Mammary epithelial cell (primary cell): ENCODE data around the gene ADAMTS7.
"Not testable (repeated sequence)": the region's sequence is repeated elsewhere in the genome, so short reads cannot be mapped to it uniquely, and the experiment has no call there.

ENCODE experiments used
- CTCF ChIP-seq, 2 donors: IDR thresholded peaks in 1 of 2; conservative IDR thresholded peaks in 1 of 2; 2 replicates each; pipeline ENCODE4 v1.5.1; 2011 to 2012; ENCODE audit warnings: inconsistent platforms in 2 of 2, low read length in 2 of 2, mild to moderate bottlenecking in 2 of 2, control low read depth in 1 of 2, low read depth in 1 of 2; ENCODE audit not compliant: insufficient read depth in 1 of 2; ENCODE audit errors: extremely low read depth in 1 of 2
- EZH2 ChIP-seq: IDR thresholded peaks from 2 replicates; pipeline ENCODE4 v1.6.1; 2012; ENCODE audit warnings: low read length, inconsistent platforms, borderline replicate concordance

- not testable (repeated sequence) for TF ChIP-seq CTCF (conservative IDR thresholded peaks at IDR 0.05 in 1 of 2, IDR thresholded peaks at IDR 0.05 in 1 of 2; ENCODE audit: extremely low read depth in 1 of 2, insufficient read depth in 1 of 2, low read depth in 1 of 2, low read length in 2 of 2); EZH2
Measured at GRCh38 chr15:78781381-78781780, 29.9 kb downstream of the ADAMTS7 start.
